Loucy (cell line): Measurements from ENCODE around the gene HACD4.

Experiments
- EZH2phosphoT487 ChIP-seq: fragments of 200-600 bp; IDR thresholded peaks from 2 replicates; pipeline ENCODE4 v1.6.1; 2018; ENCODE audit warnings: antibody characterized with exemption, mild to moderate bottlenecking, moderate library complexity, borderline replicate concordance
- TF ChIP-seq, protein P1 (sequence below): fragments of 200-600 bp; sonication (generic); conservative IDR thresholded peaks from 2 replicates; pipeline ENCODE4 v1.5.1; 2014; ENCODE audit warnings: mild to moderate bottlenecking, antibody characterized with exemption, low read length

DNA sequence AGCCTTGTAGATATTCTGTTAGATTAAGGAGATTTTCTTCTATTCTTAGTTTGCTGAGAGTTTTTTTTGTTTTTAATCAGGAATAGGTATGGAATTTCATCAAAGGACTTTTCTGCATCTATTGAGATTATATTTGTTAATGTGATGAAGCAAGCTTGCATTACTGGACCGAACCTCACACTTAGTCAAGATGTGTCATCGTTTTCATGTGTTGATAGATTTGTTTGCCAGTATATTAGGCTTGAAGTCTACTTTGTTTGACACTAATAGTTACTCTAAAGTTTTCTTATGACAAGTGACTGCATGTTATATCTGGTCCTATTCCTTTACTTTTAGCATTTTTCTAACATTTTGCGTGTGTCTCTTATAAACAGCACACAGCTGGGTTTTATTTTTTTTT is 12.4 kb upstream of the HACD4 start:
- TF ChIP-seq EZH2phosphoT487 = no peak
- TF ChIP-seq, protein P1, sequence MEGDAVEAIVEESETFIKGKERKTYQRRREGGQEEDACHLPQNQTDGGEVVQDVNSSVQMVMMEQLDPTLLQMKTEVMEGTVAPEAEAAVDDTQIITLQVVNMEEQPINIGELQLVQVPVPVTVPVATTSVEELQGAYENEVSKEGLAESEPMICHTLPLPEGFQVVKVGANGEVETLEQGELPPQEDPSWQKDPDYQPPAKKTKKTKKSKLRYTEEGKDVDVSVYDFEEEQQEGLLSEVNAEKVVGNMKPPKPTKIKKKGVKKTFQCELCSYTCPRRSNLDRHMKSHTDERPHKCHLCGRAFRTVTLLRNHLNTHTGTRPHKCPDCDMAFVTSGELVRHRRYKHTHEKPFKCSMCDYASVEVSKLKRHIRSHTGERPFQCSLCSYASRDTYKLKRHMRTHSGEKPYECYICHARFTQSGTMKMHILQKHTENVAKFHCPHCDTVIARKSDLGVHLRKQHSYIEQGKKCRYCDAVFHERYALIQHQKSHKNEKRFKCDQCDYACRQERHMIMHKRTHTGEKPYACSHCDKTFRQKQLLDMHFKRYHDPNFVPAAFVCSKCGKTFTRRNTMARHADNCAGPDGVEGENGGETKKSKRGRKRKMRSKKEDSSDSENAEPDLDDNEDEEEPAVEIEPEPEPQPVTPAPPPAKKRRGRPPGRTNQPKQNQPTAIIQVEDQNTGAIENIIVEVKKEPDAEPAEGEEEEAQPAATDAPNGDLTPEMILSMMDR = no peak
